Measurements from ENCODE around the gene COL27A1. TPM values are rescaled to one million over a fixed set of nuclear protein-coding genes. Genes with fewer than 3 reads are reported as not detected.

Gene COL27A1
- total and polyA plus RNA-seq, 8 donors = 9.7 to 109 (median 19.6) TPM

GRCh38 chr9:114224247-114224610 lies 68.9 kb downstream of the COL27A1 start:
- 59 to 64% methylated on average over 3 of the region's 3 CpGs for WGBS, 2 donors
- intact Hi-C loops (cut with DNase I) = no loop called here
- Histone ChIP-seq H3K36me3 (peaks cover 0 to 4% (median 0%) of the 10 kb centered on the region in 3 donors), H3K27ac (no peak overlapping the region), H3K4me1 (no peaks in the 10 kb centered on the region), H3K9me3 (no peaks in the 10 kb centered on the region), H3K27me3 (no peaks in the 10 kb centered on the region), H3K4me3 (no peak overlapping the region)
- DNase-seq (no peak), FAIRE-seq (no peak), ATAC-seq (peak in 3 of 4 donors; percentile 7 to 34 (median 17))
- TF ChIP-seq CTCF (IDR thresholded peaks at IDR 0.05) = no peak

GRCh38 chr9:114225561-114226212 lies 70.3 kb downstream of the COL27A1 start:
- no peak overlapping the region for H3K27ac ChIP-seq
- no peaks in the 10 kb centered on the region for H3K27me3 ChIP-seq
- intact Hi-C loops (cut with DNase I) = no loop called here
- no peak overlapping the region for H3K4me3 ChIP-seq
- H3K9me3 ChIP-seq = no peaks in the 10 kb centered on the region
- WGBS, 2 donors = 82 to 86% methylated on average over 11 of the region's 11 CpGs
- ATAC-seq (no peak), DNase-seq (peak in 1 of 6 donors; percentile 15), FAIRE-seq (no peak)
- TF ChIP-seq CTCF (IDR thresholded peaks at IDR 0.05) = no peak
- H3K4me1 ChIP-seq = no peaks in the 10 kb centered on the region
- no peaks in the 10 kb centered on the region for H3K36me3 ChIP-seq

GRCh38 chr9:114226246-114227055 lies 71.1 kb downstream of the COL27A1 start:
- no peak for ATAC-seq
- TF ChIP-seq CTCF (IDR thresholded peaks at IDR 0.05) = no peak
- Histone ChIP-seq H3K27ac (no peak overlapping the region), H3K4me3 (no peak overlapping the region), H3K9me3 (no peaks in the 10 kb centered on the region), H3K27me3 (no peaks in the 10 kb centered on the region), H3K4me1 (no peaks in the 10 kb centered on the region), H3K36me3 (no peaks in the 10 kb centered on the region)
- intact Hi-C loops (cut with DNase I) = no loop called here
- FAIRE-seq = no peak
- 96 to 98% methylated on average over 10 of the region's 10 CpGs for WGBS, 2 donors
- DNase-seq = peak in 1 of 6 donors; percentile 23

- no peak overlapping the region for H3K27ac ChIP-seq
- H3K4me1 ChIP-seq = no peaks in the 10 kb centered on the region
- no peak for FAIRE-seq
- H3K36me3 ChIP-seq = no peaks in the 10 kb centered on the region
- no peak overlapping the region for H3K4me3 ChIP-seq
- intact Hi-C loops (cut with DNase I) = no loop called here
- DNase-seq = no peak
- H3K27me3 ChIP-seq = no peaks in the 10 kb centered on the region
- ATAC-seq = no peak
- WGBS, 2 donors = 91 to 92% methylated on average over 16 of the region's 16 CpGs
- TF ChIP-seq CTCF (IDR thresholded peaks at IDR 0.05) = no peak
- H3K9me3 ChIP-seq = no peaks in the 10 kb centered on the region
Observed at GRCh38 chr9:114227288-114228015, 72.1 kb downstream of the COL27A1 start.
